OCI-LY7 (cell line): Measurements from ENCODE around the gene TEKT5. TPM values are rescaled to one million over a fixed set of nuclear protein-coding genes. Genes with fewer than 3 reads are reported as not detected.
"Not testable (repeated sequence)": the region's sequence is repeated elsewhere in the genome, so short reads cannot be mapped to it uniquely, and the experiment has no call there.

ENCODE experiments used
- BruUV-seq: library from RNA; stranded (reverse); fragments of 400-500 nt; replicated peaks from 2 replicates; lab custom pipeline; 2021; lab: Mats Ljungman, UMichigan
- CTCF ChIA-PET: fragments of 300-600 bp; sonication (Branson Sonifier 250); formaldehyde crosslinking; loops from one replicate; lab custom pipeline; 2022; ENCODE audit warnings: antibody characterized with exemption; ENCODE audit not compliant: unreplicated experiment; lab: Charles Lee
- POLR2A ChIA-PET: fragments of 300-600 bp; sonication (Branson Sonifier 250); formaldehyde crosslinking; loops from one replicate; lab custom pipeline; 2022; ENCODE audit warnings: antibody characterized with exemption; lab: Charles Lee
- DNase-seq: peaks from one replicate; pipeline ENCODE4 v3.0.0-alpha.2; 2015; ENCODE audit warnings: low spot score
- H2AFZ ChIP-seq: fragments of 200-600 bp; sonication (generic), shearing (Covaris generic); 2 replicates; pipeline ENCODE4 v1.6.1; 2014; ENCODE audit warnings: mild to moderate bottlenecking, antibody characterized with exemption, low read length, moderate library complexity
- H3K27ac ChIP-seq: fragments of 200-600 bp; sonication (generic); 2 replicates; pipeline ENCODE4 v1.5.1; 2014; ENCODE audit warnings: mixed run types, low read depth, mild to moderate bottlenecking, moderate library complexity, low read length, inconsistent platforms; ENCODE audit not compliant: poor library complexity, severe bottlenecking
- H3K36me3 ChIP-seq: fragments of 200-600 bp; sonication (generic); 2 replicates; pipeline ENCODE4 v1.6.1; 2014; ENCODE audit warnings: mild to moderate bottlenecking, antibody characterized with exemption, low read length, moderate library complexity, mixed read lengths; ENCODE audit not compliant: insufficient read depth
- H3K4me1 ChIP-seq: fragments of 200-600 bp; sonication (generic); 2 replicates; pipeline ENCODE4 v1.5.1; 2014; ENCODE audit warnings: mild to moderate bottlenecking, low read length; ENCODE audit not compliant: insufficient read depth, poor library complexity, severe bottlenecking
- H3K4me2 ChIP-seq: fragments of 200-600 bp; sonication (generic); 2 replicates; pipeline ENCODE4 v1.6.1; 2014; ENCODE audit warnings: mild to moderate bottlenecking, low read length
- H3K4me3 ChIP-seq: fragments of 200-600 bp; sonication (generic); 2 replicates; pipeline ENCODE4 v1.5.1; 2014; ENCODE audit warnings: mild to moderate bottlenecking, low read depth, low read length; ENCODE audit not compliant: poor library complexity, severe bottlenecking
- H3K79me2 ChIP-seq: fragments of 200-600 bp; sonication (generic); 2 replicates; pipeline ENCODE4 v1.6.1; 2016; ENCODE audit warnings: low read depth, mild to moderate bottlenecking, low read length, moderate library complexity, mixed read lengths; ENCODE audit not compliant: insufficient read depth
- H3K9me2 ChIP-seq: fragments of 200-600 bp; sonication (generic); 2 replicates; pipeline ENCODE4 v1.6.1; 2016; ENCODE audit warnings: mild to moderate bottlenecking, low read length, mixed read lengths; ENCODE audit not compliant: insufficient read depth
- H3K9me3 ChIP-seq: fragments of 200-600 bp; sonication (generic); 2 replicates; pipeline ENCODE4 v1.6.1; 2014; ENCODE audit warnings: mild to moderate bottlenecking, mixed run types, low read length, mixed read lengths
- H4K20me1 ChIP-seq: fragments of 200-600 bp; sonication (generic); 2 replicates; pipeline ENCODE4 v1.6.1; 2014; ENCODE audit warnings: mild to moderate bottlenecking, antibody characterized with exemption, low read length, moderate library complexity, mixed read lengths; ENCODE audit not compliant: insufficient read depth
- EZH2phosphoT487 ChIP-seq: fragments of 200-600 bp; sonication (generic); IDR thresholded peaks from 2 replicates; pipeline ENCODE4 v1.6.1; 2018; ENCODE audit warnings: low read depth, borderline replicate concordance, mild to moderate bottlenecking, mixed run types, antibody characterized with exemption, low read length, moderate library complexity, mixed read lengths
- intact Hi-C: fragments of 100-400 bp; cut with micrococcal nuclease; formaldehyde crosslinking; loops from one replicate; pipeline ENCODE4 v1.10.0; 2022; ENCODE audit not compliant: unreplicated experiment
- total RNA-seq, 2 experiments: library from RNA; depleted of rRNA in 1 of 2; stranded (reverse); fragments of >200 nt in 1 of 2; shearing (Covaris generic) in 1 of 2; gene quantifications; 2 replicates each; pipeline ENCODE4 v1.2.3, GENCODE V29; 2014 to 2022
- TF ChIP-seq, protein P1 (sequence below): fragments of 200-600 bp; sonication (generic); conservative IDR thresholded peaks from 2 replicates; pipeline ENCODE4 v1.5.1; 2014; ENCODE audit warnings: mild to moderate bottlenecking, antibody characterized with exemption, low read length, moderate library complexity, mixed read lengths

The TEKT5 gene
- total RNA-seq, 2 experiments from 2014 or later, result 0.32 to 0.74 TPM

- H3K9me2 ChIP-seq, result no peaks in the 10 kb centered on the region
- ChIA-PET POLR2A (interaction anchor here (0.8 kb wide), 1 partner anchor 66 kb away, joined by 3 read pairs; no protein-coding TSS in a partner anchor), CTCF (no interaction called here)
- no peak for DNase-seq
- H3K36me3 ChIP-seq, result no peaks in the 10 kb centered on the region
- no TSS peak for BruUV-seq
- intact Hi-C loops, result no loop called here
- no peaks in the 10 kb centered on the region for H3K79me2 ChIP-seq
- no peak overlapping the region for H2AFZ ChIP-seq
- H3K27ac ChIP-seq, result no peak overlapping the region
- TF ChIP-seq, protein P1, sequence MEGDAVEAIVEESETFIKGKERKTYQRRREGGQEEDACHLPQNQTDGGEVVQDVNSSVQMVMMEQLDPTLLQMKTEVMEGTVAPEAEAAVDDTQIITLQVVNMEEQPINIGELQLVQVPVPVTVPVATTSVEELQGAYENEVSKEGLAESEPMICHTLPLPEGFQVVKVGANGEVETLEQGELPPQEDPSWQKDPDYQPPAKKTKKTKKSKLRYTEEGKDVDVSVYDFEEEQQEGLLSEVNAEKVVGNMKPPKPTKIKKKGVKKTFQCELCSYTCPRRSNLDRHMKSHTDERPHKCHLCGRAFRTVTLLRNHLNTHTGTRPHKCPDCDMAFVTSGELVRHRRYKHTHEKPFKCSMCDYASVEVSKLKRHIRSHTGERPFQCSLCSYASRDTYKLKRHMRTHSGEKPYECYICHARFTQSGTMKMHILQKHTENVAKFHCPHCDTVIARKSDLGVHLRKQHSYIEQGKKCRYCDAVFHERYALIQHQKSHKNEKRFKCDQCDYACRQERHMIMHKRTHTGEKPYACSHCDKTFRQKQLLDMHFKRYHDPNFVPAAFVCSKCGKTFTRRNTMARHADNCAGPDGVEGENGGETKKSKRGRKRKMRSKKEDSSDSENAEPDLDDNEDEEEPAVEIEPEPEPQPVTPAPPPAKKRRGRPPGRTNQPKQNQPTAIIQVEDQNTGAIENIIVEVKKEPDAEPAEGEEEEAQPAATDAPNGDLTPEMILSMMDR, result no peak
- no peak for TF ChIP-seq EZH2phosphoT487
- H4K20me1 ChIP-seq, result no peaks in the 10 kb centered on the region
- no peak overlapping the region for H3K4me2 ChIP-seq
- H3K9me3 ChIP-seq, result no peaks in the 10 kb centered on the region
- H3K4me3 ChIP-seq, result no peak overlapping the region
- no peaks in the 10 kb centered on the region for H3K4me1 ChIP-seq
Observed at GRCh38 chr16:10622036-10622921, 72.5 kb downstream of the TEKT5 start.

- H2AFZ ChIP-seq, H3K9me3 ChIP-seq, H4K20me1 ChIP-seq, BruUV-seq, H3K4me3 ChIP-seq, intact Hi-C loops, H3K4me1 ChIP-seq, H3K79me2 ChIP-seq, H3K36me3 ChIP-seq, DNase-seq, H3K4me2 ChIP-seq, CTCF ChIA-PET, H3K9me2 ChIP-seq, H3K27ac ChIP-seq: not testable (repeated sequence)
- POLR2A ChIA-PET, result interaction anchor here (0.8 kb wide), 1 partner anchor 67 kb away, joined by 3 read pairs; no protein-coding TSS in a partner anchor
Observed at GRCh38 chr16:10621216-10621949, 73.3 kb downstream of the TEKT5 start.

GRCh38 chr16:10620120-10620519, 74.6 kb downstream of the TEKT5 start:
- BruUV-seq, result no TSS peak
- Histone ChIP-seq H3K4me2 (no peak overlapping the region), H3K36me3 (no peaks in the 10 kb centered on the region)

More at GRCh38 chr16:10620120-10620519, 74.6 kb downstream of the TEKT5 start:
- DNase-seq, result no peak
- TF ChIP-seq, protein P1, result no peak
- TF ChIP-seq EZH2phosphoT487, result no peak
- POLR2A ChIA-PET, result interaction anchor here (0.6 kb wide), 1 partner anchor 105 kb away, joined by 3 read pairs; no protein-coding TSS in a partner anchor
- CTCF ChIA-PET, result interaction anchor here (0.6 kb wide), 1 partner anchor 8 kb away, joined by 3 read pairs; no protein-coding TSS in a partner anchor
- Histone ChIP-seq H3K9me2 (no peaks in the 10 kb centered on the region), H3K79me2 (no peaks in the 10 kb centered on the region), H3K4me1 (no peaks in the 10 kb centered on the region), H4K20me1 (no peaks in the 10 kb centered on the region), H3K9me3 (no peaks in the 10 kb centered on the region), H3K4me3 (no peak overlapping the region), H3K27ac (no peak overlapping the region), H2AFZ (no peak overlapping the region)
- intact Hi-C loops, result no loop called here
